RCC 7860 (cell line): ENCODE measurements around the gene RAB23.
A peak's percentile ranks its signal among the peaks of the same experiment; 100 is the strongest.
"Not testable (repeated sequence)": the region's sequence is repeated elsewhere in the genome, so short reads cannot be mapped to it uniquely, and the experiment has no call there.

ENCODE experiments used
- DNase-seq: peaks from one replicate; pipeline ENCODE4 v3.0.0-alpha.2; 2015; ENCODE audit warnings: low spot score
- FAIRE-seq: peaks from 2 replicates; lab custom pipeline; 2012; peaks lifted over from hg19 to GRCh38; lab: Jason Lieb, UNC

The RAB23 gene

DNA sequence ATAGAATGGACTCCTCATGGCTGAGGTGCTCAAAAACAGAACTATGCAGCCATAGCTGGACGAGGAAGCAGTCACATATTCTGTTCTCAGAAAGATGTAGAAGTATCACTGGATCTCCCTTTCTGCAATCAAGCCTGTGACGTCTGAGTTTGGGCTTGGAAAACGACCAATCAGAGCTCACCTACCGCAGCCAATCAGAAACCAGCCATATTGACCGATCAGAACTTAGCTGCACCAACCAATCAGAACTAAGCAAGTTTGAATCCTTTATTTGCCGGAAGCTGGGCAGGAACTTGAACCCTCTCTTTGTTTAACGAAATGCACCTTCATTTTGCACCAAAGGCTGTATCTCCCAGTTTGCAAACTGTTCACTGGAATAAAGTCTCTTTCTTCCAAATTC, 21.8 kb upstream of the RAB23 start:
- FAIRE-seq: no peak
- no peak for DNase-seq

DNA sequence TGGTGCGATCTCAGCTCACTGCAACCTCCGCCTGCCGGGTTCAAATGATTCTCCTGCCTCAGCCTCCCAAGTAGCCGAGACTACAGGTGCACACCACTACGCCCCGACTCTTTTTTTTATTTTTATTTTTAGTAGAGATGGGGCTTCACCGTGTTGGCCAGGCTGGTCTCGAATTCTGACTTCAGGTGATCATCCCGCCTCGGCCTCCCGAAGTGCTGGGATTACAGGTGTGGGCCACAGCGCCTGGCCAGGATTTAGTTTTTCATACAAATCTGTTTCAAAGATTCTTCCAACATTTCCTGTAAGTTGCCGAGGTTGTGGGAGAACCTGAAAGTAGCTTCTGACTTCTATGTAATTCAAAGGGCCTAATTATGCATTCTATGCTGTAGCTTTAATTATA, 21.4 kb upstream of the RAB23 start:
- DNase-seq, FAIRE-seq: not testable (repeated sequence)

DNA sequence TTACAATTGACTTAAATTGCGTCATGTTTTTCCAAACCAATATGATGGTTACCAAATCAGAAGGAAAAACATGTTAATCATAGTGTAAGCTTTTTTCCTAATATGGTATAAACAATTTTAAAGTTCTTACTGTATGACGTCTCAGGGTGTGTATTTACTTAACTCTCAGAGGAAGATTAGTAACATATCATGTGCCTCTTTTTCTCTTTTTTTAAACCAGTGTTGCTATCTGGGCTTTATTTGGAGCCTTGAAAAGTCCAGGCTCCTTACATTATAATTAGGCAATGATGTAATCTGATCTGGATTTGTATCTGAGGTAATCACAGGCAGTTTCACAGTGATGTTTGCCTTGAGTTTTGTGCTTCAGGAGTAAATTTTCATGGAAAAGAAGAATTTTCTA, 20.4 kb upstream of the RAB23 start:
- DNase-seq: peak; percentile 22

DNA sequence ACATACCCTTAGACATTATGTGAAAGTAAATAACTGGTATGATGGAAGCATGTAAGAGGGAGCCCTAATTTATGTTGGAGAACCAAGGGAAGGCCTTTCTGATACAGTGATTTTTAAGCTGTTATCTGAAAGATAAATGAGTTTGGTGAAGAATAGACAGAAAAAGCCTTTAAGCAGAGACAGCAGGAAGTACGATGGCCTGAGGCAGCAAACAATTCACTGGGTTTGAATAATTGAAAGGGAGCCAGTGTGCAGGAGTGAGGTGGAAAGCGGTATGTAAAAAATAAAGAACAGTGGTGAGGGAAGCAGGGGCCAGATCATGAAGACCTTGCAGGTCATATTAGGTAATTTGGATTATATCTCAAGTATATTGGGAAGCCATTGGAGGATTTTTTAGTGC, 4.1 kb upstream of the RAB23 start:
- FAIRE-seq: no peak

More for the DNA sequence above, 20.4 kb upstream of the RAB23 start:
- FAIRE-seq: no peak

DNA sequence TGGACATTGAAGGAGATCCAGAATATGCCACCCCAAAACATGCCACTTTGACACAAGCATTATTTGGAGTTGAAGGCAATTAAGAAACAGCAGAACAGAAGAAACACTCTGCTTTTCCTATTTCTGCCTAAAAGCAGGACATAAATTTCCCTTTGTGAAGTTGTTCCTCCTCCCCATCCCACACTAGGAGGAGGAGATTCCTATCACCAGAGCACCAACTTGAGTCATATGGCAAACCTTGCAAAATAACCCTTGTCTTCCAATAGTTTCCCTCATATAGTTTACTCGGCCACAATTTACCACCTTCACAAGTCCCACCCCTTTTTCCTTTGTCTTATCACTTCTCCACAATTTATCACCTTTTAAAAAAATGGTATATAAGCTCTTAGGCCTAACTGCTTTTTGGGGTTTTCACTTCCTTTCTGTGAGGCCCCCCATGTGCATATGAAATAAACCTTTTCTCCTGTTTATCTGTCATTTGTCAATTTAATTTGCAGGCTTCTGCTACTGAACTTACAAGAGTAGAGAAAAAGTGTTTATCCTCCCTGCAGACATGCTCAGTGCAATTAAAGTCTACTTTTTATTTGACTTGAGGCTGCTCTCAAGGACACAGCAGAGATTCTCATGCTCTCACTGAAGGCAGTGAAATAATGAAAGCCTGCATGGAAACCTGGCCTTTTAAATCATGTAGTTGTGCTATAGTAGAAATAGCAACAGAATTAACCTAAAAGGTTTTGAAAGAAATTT, 2.8 kb upstream of the RAB23 start:
- DNase-seq (no peak), FAIRE-seq (no peak)

More for the DNA sequence above, 4.1 kb upstream of the RAB23 start:
- DNase-seq: no peak

DNA sequence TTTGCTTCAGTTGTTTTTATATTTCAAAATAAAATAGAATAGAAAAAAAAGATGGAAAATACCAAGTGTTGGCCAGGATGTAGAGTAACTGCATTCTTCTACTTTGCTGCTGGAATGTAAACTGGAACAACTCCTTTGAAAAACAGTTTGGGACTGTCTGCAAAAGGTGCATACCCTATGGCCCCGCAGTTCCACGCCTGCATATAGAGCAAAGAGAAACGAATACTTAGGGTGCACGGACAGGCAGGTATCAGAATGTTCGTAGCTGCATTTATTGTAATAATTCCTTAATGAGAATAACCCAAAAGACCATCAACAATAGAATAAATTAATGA, 603 bp upstream of the RAB23 start:
- DNase-seq: no peak
- no peak for FAIRE-seq

DNA sequence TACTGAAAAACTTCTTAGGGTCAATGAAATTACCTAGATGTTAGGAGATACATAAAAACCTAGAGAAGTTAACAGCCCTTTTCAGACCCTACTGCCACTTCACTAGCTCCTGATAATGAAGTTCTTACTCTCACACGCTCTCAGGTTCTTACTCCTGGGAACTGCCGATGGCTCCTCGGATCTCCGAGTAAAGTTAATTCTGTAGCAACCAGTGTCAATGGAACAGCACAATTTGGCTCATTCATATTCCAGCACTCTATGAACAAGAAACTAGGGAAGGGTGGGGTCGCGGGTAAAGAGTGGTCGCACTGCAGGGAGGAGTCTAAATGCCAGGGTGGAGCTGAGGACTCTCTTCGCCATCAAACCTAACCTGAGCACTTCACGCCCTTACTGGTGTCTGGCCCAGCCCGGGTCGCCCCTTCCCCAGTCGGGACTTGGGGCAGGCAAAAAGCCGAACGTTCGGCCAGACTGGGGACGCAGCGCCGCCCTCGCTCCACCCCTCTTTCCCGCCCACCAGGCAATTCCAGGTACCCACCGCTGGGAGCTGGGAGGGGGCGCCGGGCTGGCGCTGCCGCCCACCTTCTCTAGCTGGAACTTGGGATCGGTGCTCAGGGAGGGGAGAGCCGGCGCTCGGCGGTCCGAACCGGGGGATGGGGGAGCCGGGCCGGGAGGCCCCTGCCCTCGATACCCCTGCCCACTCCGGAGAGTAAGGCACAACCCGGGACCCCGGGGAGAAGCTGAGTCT, 744 bp downstream of the RAB23 start:
- FAIRE-seq (no peak), DNase-seq (peak; percentile 21)

DNA sequence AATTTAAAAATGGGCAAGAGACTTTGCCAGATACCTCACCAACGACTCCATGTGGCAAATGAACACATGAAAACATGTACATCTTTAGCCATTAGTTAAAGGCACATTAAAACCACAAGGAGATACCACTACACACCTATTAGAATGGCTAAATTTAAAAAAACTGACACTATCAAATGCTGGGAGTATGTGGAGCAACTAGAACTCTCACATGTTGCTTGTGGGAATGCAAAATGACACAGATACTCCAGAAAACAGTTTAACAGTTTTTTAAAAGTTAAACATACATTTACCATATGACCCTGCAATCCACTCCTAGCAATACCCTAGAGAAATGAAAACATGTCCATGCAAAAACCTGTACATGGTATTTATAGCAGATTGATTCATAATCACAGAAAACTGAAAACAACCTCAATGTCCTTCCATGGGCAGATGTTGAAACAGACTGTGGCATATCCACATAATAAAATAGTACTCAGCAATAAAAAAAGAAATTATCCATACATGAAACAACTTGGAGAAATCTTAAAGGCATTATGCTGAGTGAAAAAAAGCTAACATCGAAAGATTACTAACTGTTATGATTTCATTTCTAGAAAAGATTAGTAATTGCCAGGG, 1.9 kb downstream of the RAB23 start:
- FAIRE-seq (no peak), DNase-seq (no peak)

DNA sequence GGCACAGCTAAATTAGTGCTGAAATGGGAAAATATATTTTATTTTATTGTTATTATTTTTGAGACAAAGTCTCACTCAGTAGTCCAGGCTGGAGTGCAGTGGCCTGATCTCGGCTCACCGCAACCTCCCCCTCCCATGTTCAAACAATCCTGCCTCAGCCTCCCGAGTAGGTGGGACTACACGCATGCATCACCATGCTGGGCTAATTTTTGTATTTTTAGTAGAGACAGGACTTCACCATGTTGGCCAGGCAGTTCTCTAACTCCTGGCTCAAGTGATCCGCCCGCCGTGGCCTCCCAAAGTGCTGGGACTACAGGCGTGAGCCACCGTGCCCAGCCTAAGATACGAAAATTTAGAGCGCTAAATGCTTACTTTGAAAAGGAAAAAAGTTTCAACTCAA, 4.8 kb downstream of the RAB23 start:
- FAIRE-seq: no peak
- no peak for DNase-seq

DNA sequence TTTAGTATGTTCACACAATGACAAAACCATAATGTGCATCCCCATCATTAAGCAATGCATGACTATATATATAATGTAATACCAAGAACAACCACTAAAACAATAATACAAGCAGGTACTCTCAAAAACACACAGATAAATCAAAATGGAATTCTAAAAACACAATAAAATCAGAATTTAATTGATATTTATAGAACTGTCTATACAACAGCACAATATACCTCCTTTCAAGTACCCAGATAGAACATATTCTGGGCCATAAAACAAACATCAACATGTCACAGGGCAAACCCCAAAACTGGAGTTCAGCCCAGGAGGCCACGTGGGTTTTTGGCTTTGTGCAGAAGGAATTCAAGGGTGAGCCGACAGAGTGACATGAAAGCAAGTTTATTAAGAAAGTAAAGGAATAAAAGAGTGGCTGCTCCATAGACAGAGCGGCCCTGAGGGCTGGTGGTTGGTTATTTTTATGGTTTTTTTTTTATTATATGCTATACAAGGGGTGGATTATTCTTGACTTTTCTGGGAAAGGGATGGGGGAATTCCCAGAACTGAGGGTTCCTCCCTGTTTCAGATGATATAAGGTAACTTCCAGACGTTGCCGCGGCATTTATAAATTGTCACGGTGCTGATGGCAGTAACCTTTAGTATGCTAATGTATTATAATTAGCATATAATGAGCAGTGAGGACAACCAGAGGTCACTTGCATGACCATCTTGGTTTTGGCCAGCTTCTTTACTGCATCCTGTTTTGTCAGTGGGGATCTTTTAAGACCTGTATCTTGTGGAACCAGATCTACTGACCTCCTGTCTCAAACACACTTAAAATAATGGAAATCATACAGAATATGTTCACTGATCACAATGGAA, 5.6 kb downstream of the RAB23 start:
- DNase-seq (no peak), FAIRE-seq (no peak)

DNA sequence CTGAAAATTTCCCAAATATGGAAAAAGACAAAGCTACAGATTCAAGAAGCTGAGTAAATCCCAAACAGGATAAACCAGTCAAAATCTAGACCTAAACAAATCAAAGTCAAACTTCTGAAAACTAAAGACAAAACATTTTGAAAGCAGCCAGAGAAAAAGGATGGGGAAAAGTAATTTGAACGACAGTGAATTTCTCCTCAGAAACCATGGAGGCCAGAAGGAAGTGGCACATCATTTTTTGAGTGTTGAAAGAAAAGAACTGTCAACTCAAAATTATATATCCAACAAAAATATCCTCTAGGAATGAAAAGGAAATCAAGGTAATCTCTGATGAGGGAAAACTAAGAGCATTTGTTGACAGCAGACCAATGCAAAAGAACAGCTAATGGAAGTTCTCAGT, 6.8 kb downstream of the RAB23 start:
- DNase-seq: no peak
- FAIRE-seq: no peak

DNA sequence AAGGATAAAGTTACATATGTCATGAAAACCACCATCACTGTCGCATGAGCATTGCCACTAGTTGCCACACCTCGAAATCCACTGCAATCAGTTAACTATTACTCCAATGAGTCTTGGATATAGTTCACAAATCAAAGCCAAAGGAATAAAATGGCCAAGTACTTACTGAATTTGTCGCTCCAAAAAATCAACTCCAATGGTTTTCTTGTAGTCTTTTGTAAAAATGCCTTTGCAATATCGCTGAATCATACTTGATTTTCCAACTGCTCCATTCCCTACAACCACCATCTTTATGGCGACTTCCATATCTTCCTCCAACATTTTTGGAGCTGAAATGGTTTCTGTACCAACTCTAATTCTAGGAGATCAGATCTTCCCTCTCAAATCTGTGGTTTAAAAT, 12.0 kb downstream of the RAB23 start:
- DNase-seq: no peak
- FAIRE-seq: no peak

DNA sequence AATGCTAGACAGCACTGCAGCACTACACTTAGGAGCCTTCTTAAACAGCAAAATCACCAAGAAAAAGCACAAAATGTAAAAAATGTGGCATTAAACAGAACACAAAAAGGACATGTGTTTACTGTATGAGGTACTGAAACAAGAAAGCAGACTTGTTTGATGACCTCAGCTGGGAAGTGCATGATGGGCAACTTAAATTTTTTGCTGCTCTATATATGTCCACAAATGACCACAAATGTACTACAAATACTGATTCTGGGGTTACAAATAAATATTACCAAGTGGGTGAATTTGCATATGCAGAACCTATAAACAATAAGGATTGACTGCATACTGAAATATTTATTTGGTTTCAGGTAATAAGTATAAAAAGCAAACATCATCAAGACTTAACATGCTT, 13.1 kb downstream of the RAB23 start:
- FAIRE-seq (no peak), DNase-seq (no peak)

DNA sequence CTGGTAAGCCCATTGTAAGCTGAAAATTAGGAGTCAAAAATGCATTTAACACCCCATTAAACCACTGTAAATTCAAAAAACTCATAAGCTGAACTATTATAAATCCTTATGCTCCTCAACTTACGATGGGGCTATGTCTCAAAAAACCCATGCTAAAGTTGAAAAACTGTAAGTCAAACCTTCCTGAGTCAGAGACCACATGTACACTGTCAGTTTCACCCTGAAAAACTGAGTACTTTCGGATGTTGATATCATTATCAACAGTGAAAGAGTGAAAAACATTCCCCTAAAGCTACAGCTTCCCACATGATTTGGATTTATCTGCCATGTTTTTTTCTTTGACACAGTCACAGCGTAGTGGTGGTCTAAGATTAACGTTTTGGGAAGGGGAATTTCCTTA, 14.2 kb downstream of the RAB23 start:
- DNase-seq (no peak), FAIRE-seq (no peak)

DNA sequence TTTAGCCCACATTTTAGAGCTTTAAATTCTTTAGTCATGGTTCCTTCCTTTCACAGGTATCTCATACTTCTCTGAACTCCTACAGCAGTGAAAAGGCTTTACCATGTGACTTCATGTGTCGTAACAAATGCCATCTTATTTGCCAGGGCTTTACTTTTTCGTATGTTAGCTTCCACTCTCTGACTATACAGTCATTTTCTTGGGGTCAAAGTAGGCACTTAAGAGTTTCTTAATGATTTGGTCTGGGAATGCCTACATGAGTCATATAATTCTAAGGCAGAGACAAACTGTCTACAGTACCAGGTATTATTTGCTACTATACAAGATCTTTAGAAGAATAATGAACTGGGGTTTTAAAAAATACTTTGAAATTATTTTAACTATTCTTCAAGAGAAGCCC, 15.0 kb downstream of the RAB23 start:
- peak; percentile 74 for FAIRE-seq
- peak; percentile 41 for DNase-seq

DNA sequence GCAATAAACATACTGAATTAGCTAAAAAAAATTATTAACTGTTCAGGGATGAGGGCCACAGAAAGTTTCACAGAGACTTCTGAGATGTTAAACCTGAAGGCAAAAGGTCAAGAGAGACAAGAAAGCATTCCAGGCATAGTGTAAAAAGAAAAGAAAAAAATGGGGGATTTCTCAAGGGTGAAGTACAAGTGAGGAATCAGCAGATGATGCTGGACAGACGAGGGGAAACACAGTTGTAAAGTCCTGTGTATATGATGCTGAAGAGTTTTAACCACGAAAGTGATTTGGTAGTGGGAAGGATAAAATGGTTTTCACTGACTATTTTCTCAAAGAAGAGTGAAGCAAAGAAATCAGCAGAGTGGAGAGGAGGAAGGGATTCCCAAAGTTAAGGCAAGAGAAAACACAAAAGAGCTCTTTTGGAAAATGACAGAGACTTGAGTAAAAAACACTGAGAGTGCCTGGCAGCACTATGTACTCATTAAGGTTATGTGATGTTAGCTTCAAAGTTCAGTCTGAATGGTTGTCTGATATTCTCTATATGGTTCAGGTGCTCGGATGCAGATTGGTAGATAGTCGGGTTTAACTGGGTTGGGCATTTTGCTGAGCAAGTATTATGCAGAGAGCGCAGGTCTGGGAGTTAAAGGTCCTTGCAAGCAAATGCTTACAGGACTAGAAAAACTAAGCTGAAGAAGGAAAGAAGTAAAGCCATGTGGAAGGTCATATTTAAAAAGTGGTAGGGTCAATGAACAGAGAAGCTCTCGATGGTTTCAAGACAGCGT, 16.4 kb downstream of the RAB23 start:
- no peak for DNase-seq
- FAIRE-seq: no peak

DNA sequence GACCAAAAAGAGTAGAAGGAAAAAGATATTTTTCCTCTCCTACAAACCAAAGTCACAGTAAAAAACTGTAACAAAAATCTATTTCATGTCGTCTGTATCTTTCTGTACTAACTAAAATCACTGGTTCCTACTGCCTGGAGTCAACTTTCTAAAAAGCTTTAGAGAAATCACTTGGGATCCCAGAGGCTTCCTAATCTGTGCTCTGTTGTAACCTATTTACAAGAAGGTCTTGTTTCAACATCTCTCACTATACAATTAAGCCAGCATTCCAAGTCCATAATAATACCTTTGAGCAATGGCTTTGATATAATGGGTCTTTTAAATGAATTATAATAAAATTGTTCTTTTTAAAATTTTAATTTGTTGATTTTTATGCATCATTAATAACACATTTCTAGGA, 20.4 kb downstream of the RAB23 start:
- DNase-seq: no peak
- no peak for FAIRE-seq

DNA sequence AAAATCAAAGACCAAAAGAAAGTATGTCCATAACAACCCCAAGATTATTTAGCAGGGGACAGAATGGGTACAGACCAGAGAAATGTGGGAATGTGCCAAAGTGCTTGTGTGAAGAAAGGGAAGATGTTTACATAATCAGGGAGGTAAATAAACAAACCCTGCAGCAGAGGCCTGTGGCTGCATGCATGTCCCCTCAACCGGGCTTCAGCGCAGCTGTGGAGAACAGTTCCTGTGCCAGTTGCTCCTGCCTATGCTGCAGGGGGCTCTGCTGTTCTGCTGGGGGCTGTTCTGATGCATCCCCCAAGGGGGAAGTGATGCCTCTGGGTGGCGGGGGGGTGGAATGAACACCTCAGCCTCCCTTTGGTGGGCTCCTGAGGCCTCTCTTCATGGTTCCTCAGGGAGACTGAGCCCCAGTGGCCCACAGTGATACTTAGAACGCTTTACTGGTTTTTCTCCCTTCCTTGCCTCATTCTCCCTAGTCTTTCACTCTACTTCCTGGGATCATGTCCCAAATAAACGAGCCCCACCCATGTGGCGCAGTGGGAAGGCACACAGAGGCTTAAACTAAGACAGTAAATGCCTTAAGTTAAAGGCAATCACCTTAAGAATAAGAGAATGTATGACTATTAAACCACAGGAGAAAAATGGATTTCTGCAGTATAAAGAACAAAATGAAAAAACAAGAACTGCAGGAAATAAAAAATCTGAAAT, 23.0 kb downstream of the RAB23 start:
- no peak for DNase-seq
- no peak for FAIRE-seq

DNA sequence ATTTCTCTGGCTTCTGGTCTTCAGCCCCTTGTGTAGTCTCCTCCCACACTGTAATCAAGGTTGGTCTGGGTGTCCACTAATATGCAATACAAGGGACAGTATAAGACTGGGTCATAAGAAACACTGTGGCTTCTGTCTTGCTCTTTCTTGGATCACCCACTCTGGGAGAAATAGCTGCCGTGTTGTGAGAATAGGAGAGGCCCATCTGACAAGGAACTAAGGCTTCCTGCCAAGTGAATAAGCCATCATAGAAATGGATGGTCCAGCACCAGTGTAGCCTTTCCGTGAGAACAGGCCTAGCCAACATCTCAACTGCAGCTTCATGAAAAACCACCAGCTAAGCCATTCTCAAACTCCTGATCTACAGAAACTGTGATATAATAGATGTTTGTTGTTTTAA, 26.6 kb downstream of the RAB23 start:
- FAIRE-seq: no peak
- no peak for DNase-seq

DNA sequence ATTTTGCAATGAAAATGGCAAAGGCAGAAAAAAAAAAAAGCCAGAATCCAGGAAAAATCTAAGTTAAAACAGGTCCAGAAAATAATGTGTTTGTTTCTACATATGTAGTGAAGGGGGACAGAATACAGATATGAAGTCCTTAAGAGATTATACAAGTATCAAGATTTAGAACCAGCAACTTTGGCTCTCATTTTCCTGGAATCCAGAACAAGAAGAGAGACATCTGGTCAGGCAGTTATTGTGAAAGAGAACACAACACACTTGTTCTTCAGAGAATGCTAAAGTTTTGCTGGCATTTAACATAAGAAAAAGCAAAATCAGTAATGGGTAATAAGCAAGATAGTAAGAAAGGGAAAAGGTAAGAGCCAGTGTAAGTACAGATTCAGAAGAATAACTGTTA, 28.9 kb downstream of the RAB23 start:
- FAIRE-seq (no peak), DNase-seq (no peak)
